D721Med (cell line): ENCODE measurements around the gene CDH4.

Experiments used
- DNase-seq: peaks from one replicate; pipeline ENCODE4 v3.0.0; 2011; ENCODE audit warnings: low spot score; ENCODE audit not compliant: insufficient read length
- FAIRE-seq: peaks from 2 replicates; lab custom pipeline; 2011; peaks lifted over from hg19 to GRCh38; lab: Jason Lieb, UNC
- CTCF ChIP-seq: IDR thresholded peaks from 2 replicates; pipeline ENCODE4 v1.5.1; 2012; ENCODE audit warnings: mild to moderate bottlenecking, control low read depth; ENCODE audit not compliant: insufficient read depth; ENCODE audit errors: missing control alignments

Gene CDH4

GRCh38 chr20:61963885-61964674 is 712.0 kb downstream of the CDH4 start:
- TF ChIP-seq CTCF, result no peak
- no peak for DNase-seq
- no peak for FAIRE-seq

GRCh38 chr20:61964675-61965605 is 712.9 kb downstream of the CDH4 start:
- no peak for FAIRE-seq
- TF ChIP-seq CTCF, result no peak
- no peak for DNase-seq

- DNase-seq, result no peak
- no peak for TF ChIP-seq CTCF
- no peak for FAIRE-seq
Observed at GRCh38 chr20:61965606-61966491, 713.8 kb downstream of the CDH4 start.

GRCh38 chr20:61966492-61967244 is 714.6 kb downstream of the CDH4 start:
- FAIRE-seq, result no peak
- no peak for TF ChIP-seq CTCF
- DNase-seq, result no peak

GRCh38 chr20:61967300-61967699 is 715.2 kb downstream of the CDH4 start:
- no peak for TF ChIP-seq CTCF
- FAIRE-seq (no peak), DNase-seq (no peak)
